H9 (cell line): Measurements from ENCODE around the gene TTC23. TPM values are rescaled to one million over a fixed set of nuclear protein-coding genes. Genes with fewer than 3 reads are reported as not detected.

Experiments used
- DNase-seq: peaks from one replicate; pipeline ENCODE4 v3.0.0-alpha.2; 2017
- H2AFZ ChIP-seq: one replicate; pipeline ENCODE4 v1.6.1; 2013; ENCODE audit warnings: mild to moderate bottlenecking, low read length, control low read depth, moderate library complexity
- H2AK5ac ChIP-seq: 2 replicates; pipeline ENCODE4 v1.6.1; 2013; ENCODE audit warnings: low read length, control low read depth, mixed read lengths; ENCODE audit not compliant: insufficient read length
- H2BK120ac ChIP-seq: one replicate; pipeline ENCODE4 v1.6.1; 2013; ENCODE audit warnings: low read depth, mild to moderate bottlenecking, low read length, control low read depth, inconsistent platforms; ENCODE audit not compliant: poor library complexity, severe bottlenecking
- H2BK12ac ChIP-seq: 2 replicates; pipeline ENCODE4 v1.6.1; 2013; ENCODE audit warnings: low read length, control low read depth, mixed read lengths, low read depth; ENCODE audit not compliant: insufficient read length
- H2BK15ac ChIP-seq: 2 replicates; pipeline ENCODE4 v1.6.1; 2013; ENCODE audit warnings: low read depth, low read length, control low read depth
- H2BK20ac ChIP-seq: one replicate; pipeline ENCODE4 v1.6.1; 2013; ENCODE audit warnings: low read depth, mild to moderate bottlenecking, low read length, control low read depth, inconsistent platforms; ENCODE audit not compliant: poor library complexity, severe bottlenecking
- H2BK5ac ChIP-seq: 2 replicates; pipeline ENCODE4 v1.6.1; 2013; ENCODE audit warnings: low read length, control low read depth, mixed read lengths; ENCODE audit not compliant: insufficient read length
- H3K14ac ChIP-seq: 2 replicates; pipeline ENCODE4 v1.6.1; 2013; ENCODE audit warnings: low read length, control low read depth; ENCODE audit not compliant: insufficient read depth
- H3K18ac ChIP-seq: 2 replicates; pipeline ENCODE4 v1.6.1; 2013; ENCODE audit warnings: low read depth, mild to moderate bottlenecking, mixed read lengths, low read length, control low read depth; ENCODE audit not compliant: insufficient read length
- H3K23ac ChIP-seq: 2 replicates; pipeline ENCODE4 v1.6.1; 2013; ENCODE audit warnings: low read length, control low read depth, mixed read lengths, low read depth; ENCODE audit not compliant: insufficient read length
- H3K23me2 ChIP-seq: 2 replicates; pipeline ENCODE4 v1.6.1; 2013; ENCODE audit warnings: low read depth, mild to moderate bottlenecking, mixed read lengths, low read length, control low read depth; ENCODE audit not compliant: insufficient read length, poor library complexity, severe bottlenecking
- H3K27ac ChIP-seq: 2 replicates; pipeline ENCODE4 v1.5.1; 2013; ENCODE audit warnings: low read length, control low read depth, mixed read lengths, low read depth; ENCODE audit not compliant: insufficient read length
- H3K27me3 ChIP-seq: 2 replicates; pipeline ENCODE4 v1.6.1; 2013; ENCODE audit warnings: low read length, control low read depth, inconsistent platforms; ENCODE audit not compliant: insufficient read depth
- H3K4ac ChIP-seq: 2 replicates; pipeline ENCODE4 v1.6.1; 2013; ENCODE audit warnings: low read depth, mild to moderate bottlenecking, control low read depth, inconsistent platforms, low read length, moderate library complexity
- H3K4me1 ChIP-seq: 2 replicates; pipeline ENCODE4 v1.6.1; 2013; ENCODE audit warnings: low read length, control low read depth, inconsistent platforms; ENCODE audit not compliant: insufficient read depth
- H3K4me2 ChIP-seq: 2 replicates; pipeline ENCODE4 v1.6.1; 2013; ENCODE audit warnings: low read length, control low read depth, mixed read lengths; ENCODE audit not compliant: insufficient read length, insufficient read depth
- H3K56ac ChIP-seq: 2 replicates; pipeline ENCODE4 v1.6.1; 2013; ENCODE audit warnings: low read depth, mild to moderate bottlenecking, mixed read lengths, low read length, control low read depth; ENCODE audit not compliant: insufficient read length
- H3K79me1 ChIP-seq: 2 replicates; pipeline ENCODE4 v1.6.1; 2013; ENCODE audit warnings: low read depth, mild to moderate bottlenecking, moderate library complexity, low read length, control low read depth, inconsistent platforms; ENCODE audit not compliant: insufficient read depth, poor library complexity, severe bottlenecking
- H3K79me2 ChIP-seq: 2 replicates; pipeline ENCODE4 v1.6.1; 2013; ENCODE audit warnings: low read length, control low read depth, inconsistent platforms; ENCODE audit not compliant: insufficient read depth
- H3K9ac ChIP-seq: 2 replicates; pipeline ENCODE4 v1.6.1; 2013; ENCODE audit warnings: low read length, control low read depth, mixed read lengths; ENCODE audit not compliant: insufficient read length; ENCODE audit errors: extremely low read depth
- H3K9me3 ChIP-seq: one replicate; pipeline ENCODE4 v1.6.1; 2013; ENCODE audit warnings: low read depth, low read length, inconsistent platforms; ENCODE audit not compliant: control insufficient read depth
- H3T11ph ChIP-seq: one replicate; pipeline ENCODE4 v1.6.1; 2013; ENCODE audit warnings: mild to moderate bottlenecking, low read length, control low read depth, inconsistent platforms
- H4K20me1 ChIP-seq: one replicate; pipeline ENCODE4 v1.6.1; 2013; ENCODE audit not compliant: control insufficient read depth, insufficient read length, insufficient read depth
- H4K5ac ChIP-seq: 2 replicates; pipeline ENCODE4 v1.6.1; 2013; ENCODE audit warnings: low read depth, mild to moderate bottlenecking, mixed read lengths, low read length, control low read depth; ENCODE audit not compliant: insufficient read length
- H4K8ac ChIP-seq: replicated peaks from 2 replicates; pipeline ENCODE4 v1.6.1; 2013; ENCODE audit warnings: low read length, control low read depth, mixed read lengths, low read depth; ENCODE audit not compliant: insufficient read length
- H4K91ac ChIP-seq: 2 replicates; pipeline ENCODE4 v1.6.1; 2013; ENCODE audit warnings: low read depth, mild to moderate bottlenecking, moderate library complexity, mixed read lengths, low read length, control low read depth; ENCODE audit not compliant: insufficient read length
- H3K27ac Mint-ChIP-seq, 3 experiments: 2 replicates in 2 of 3; 3 replicates in 1 of 3; pipeline ENCODE4 v1.8.0; 2020 to 2021; ENCODE audit warnings: mixed read lengths in 3 of 3, mild to moderate bottlenecking in 1 of 3, moderate library complexity in 1 of 3
- H3K27me3 Mint-ChIP-seq: 2 replicates; pipeline ENCODE4 v1.8.0; 2021; ENCODE audit warnings: low read depth, mild to moderate bottlenecking, moderate library complexity, mixed read lengths
- H3K36me3 Mint-ChIP-seq, 3 experiments: 2 replicates in 2 of 3; 3 replicates in 1 of 3; pipeline ENCODE4 v1.8.0; 2020 to 2021; ENCODE audit warnings: low read depth in 3 of 3, mixed read lengths in 3 of 3; ENCODE audit not compliant: insufficient read depth in 1 of 3
- H3K4me1 Mint-ChIP-seq, 2 experiments: 2 replicates each; pipeline ENCODE4 v1.8.0; 2020; ENCODE audit warnings: mixed read lengths in 2 of 2
- H3K4me3 Mint-ChIP-seq, 2 experiments: 2 replicates in 1 of 2; 3 replicates in 1 of 2; pipeline ENCODE4 v1.8.0; 2020 to 2021; ENCODE audit warnings: mild to moderate bottlenecking in 2 of 2, mixed read lengths in 2 of 2, moderate library complexity in 1 of 2
- H3K9me3 Mint-ChIP-seq, 2 experiments: 2 replicates in 1 of 2; 3 replicates in 1 of 2; pipeline ENCODE4 v1.8.0; 2020; ENCODE audit warnings: mild to moderate bottlenecking in 2 of 2, mixed read lengths in 2 of 2, moderate library complexity in 1 of 2
- WGBS: extraction: QIAGEN DNeasy Blood & Tissue Kit; methylation state at CpG from one replicate; pipeline ENCODE4 v1.1.7; 2013; ENCODE audit warnings: missing lambda C conversion rate, low lambda C conversion rate, mixed read lengths; ENCODE audit not compliant: insufficient read length; ENCODE audit errors: extremely low coverage; 5-methylcytosine and 5-hydroxymethylcytosine counted together
- total RNA-seq: library from RNA; stranded (reverse); gene quantifications from 2 replicates; pipeline ENCODE4 v1.2.1, GENCODE V29; 2021
- TF ChIP-seq, protein P1 (sequence below): fragments of 200-600 bp; sonication (generic); conservative IDR thresholded peaks from 3 replicates; pipeline ENCODE4 v1.8.0; 2021; ENCODE audit warnings: antibody characterized with exemption, mild to moderate bottlenecking

TTC23 gene
- total RNA-seq, 1 experiment from 2014 or later = 14.3 TPM

DNA sequence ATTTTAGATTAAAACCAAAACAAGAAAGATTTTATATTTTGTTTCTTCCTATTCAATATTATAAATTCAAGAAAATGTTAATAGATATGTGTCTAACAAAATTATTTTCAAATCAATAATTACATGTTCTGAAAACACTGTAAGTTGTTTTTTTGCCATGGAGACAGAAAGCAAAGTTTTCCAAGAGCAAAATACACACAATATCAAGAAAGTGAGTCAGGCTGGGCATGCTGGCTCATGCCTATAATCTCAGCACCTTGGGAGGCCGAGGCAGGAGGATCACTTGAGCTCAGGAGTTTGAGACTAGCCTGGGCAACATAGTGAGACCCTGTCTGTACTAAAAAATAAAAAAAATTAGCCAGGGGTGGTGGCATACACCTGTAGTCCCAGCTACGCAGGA lies 71.7 kb downstream of the TTC23 start:
- Histone ChIP-seq H3K27me3 (no peaks in the 10 kb centered on the region), H3K4ac (no peak overlapping the region), H3K9ac (no peak overlapping the region), H3K18ac (no peak overlapping the region), H2BK15ac (no peak overlapping the region), H4K5ac (no peak overlapping the region), H2AFZ (no peak overlapping the region), H3K9me3 (no peaks in the 10 kb centered on the region), H4K91ac (no peak overlapping the region), H4K20me1 (no peaks in the 10 kb centered on the region), H3K27ac (no peak overlapping the region), H2BK12ac (no peak overlapping the region), H2BK5ac (no peak overlapping the region), H3K79me1 (no peaks in the 10 kb centered on the region), H3K23me2 (no peaks in the 10 kb centered on the region), H3K4me1 (peaks cover 4% of the 10 kb centered on the region; the same call in 1 of the 2 replicates), H3K4me2 (no peak overlapping the region), H3K79me2 (no peaks in the 10 kb centered on the region), H2BK20ac (no peak overlapping the region), H2BK120ac (no peak overlapping the region), H3T11ph (no peak overlapping the region), H3K56ac (no peak overlapping the region), H3K14ac (no peak overlapping the region), H2AK5ac (no peak overlapping the region), H4K8ac (no peak overlapping the region), H3K23ac (no peak overlapping the region)
- Mint-ChIP-seq H3K9me3 (no peaks in the 10 kb centered on the region), H3K4me3 (no peak overlapping the region), H3K27me3 (no peaks in the 10 kb centered on the region), H3K27ac (no peak overlapping the region), H3K36me3 (peaks cover 0 to 14% (median 0%) of the 10 kb centered on the region in 3 experiments; a peak in 6 of 7 replicates), H3K4me1 (peaks cover 9 to 15% of the 10 kb centered on the region in 2 experiments)
- TF ChIP-seq, protein P1, sequence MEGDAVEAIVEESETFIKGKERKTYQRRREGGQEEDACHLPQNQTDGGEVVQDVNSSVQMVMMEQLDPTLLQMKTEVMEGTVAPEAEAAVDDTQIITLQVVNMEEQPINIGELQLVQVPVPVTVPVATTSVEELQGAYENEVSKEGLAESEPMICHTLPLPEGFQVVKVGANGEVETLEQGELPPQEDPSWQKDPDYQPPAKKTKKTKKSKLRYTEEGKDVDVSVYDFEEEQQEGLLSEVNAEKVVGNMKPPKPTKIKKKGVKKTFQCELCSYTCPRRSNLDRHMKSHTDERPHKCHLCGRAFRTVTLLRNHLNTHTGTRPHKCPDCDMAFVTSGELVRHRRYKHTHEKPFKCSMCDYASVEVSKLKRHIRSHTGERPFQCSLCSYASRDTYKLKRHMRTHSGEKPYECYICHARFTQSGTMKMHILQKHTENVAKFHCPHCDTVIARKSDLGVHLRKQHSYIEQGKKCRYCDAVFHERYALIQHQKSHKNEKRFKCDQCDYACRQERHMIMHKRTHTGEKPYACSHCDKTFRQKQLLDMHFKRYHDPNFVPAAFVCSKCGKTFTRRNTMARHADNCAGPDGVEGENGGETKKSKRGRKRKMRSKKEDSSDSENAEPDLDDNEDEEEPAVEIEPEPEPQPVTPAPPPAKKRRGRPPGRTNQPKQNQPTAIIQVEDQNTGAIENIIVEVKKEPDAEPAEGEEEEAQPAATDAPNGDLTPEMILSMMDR = no peak
- DNase-seq = no peak
- no CpG with 5 or more reads among the region's 2 CpGs for WGBS
